ENCODE data around the gene GOLGA6L6. TPM values are rescaled to one million over a fixed set of nuclear protein-coding genes. Genes with fewer than 3 reads are reported as not detected.

Gene GOLGA6L6
- not detected in 2 replicates for total RNA-seq

DNA sequence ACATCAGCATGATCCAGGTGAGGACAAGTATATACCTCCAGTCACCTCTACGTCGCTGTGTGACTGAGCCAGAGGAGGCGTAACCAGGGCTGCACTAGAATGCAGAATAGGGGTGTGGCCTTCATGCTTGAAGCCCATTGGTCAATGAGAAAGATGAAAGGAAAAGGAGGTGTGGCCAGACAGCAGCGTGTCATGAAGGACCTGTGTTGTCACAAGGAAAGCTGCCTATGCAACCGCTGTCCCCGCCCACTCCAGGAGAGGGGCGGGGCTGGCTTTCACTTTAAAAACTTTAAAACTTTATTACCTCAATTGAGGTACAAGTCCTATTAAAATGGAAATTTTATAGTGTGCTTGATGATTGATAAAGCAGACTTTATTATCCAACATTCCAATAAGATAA, at the start of gene GOLGA6L6:
Gene GOLGA6L6 (minus strand): TSS at position 101 of the 400 bp plus-strand sequence. CDS start 91 bp downstream, at position 10.

Measured in bladder microvascular endothelial cell (primary cell).